Inflammatory macrophage (primary cell): ENCODE data around the gene LCN15.

ENCODE experiments used
- DNase-seq, 2 donors: peaks; one replicate each; pipeline ENCODE4 v3.0.0-alpha.2; 2020 to 2022

LCN15 gene

GRCh38 chr9:136754626-136755301 lies 9.6 kb downstream of the LCN15 start:
- no peak for DNase-seq

- DNase-seq: no peak
These were observed 10.2 kb downstream of the LCN15 start for GRCh38 chr9:136754059-136754572.

GRCh38 chr9:136753371-136754058 lies 10.8 kb downstream of the LCN15 start:
- no peak for DNase-seq

GRCh38 chr9:136751814-136752213 lies 12.5 kb downstream of the LCN15 start:
- DNase-seq: no peak

- DNase-seq: no peak
These were observed 13.1 kb downstream of the LCN15 start for GRCh38 chr9:136751244-136751643.

GRCh38 chr9:136750526-136750925 lies 13.8 kb downstream of the LCN15 start:
- DNase-seq: no peak

- no peak for DNase-seq
These were observed 15.4 kb downstream of the LCN15 start for GRCh38 chr9:136748666-136749611.

GRCh38 chr9:136748201-136748600 lies 16.1 kb downstream of the LCN15 start, which contains the start of gene LCN6:
LCN6 (minus strand) TSS chr9:136748525; CDS start chr9:136748483, 42 bp downstream.
- no peak for DNase-seq

- no peak for DNase-seq
These were observed 16.9 kb downstream of the LCN15 start for GRCh38 chr9:136747161-136748060.

- no peak for DNase-seq
These were observed 17.7 kb downstream of the LCN15 start for GRCh38 chr9:136746621-136747020.

- DNase-seq: no peak
These were observed 18.2 kb downstream of the LCN15 start for GRCh38 chr9:136746155-136746490.

- DNase-seq: no peak
These were observed 18.7 kb downstream of the LCN15 start for GRCh38 chr9:136745389-136746154.

GRCh38 chr9:136744773-136745172 lies 19.5 kb downstream of the LCN15 start:
- DNase-seq: no peak

- no peak for DNase-seq
These were observed 20.6 kb downstream of the LCN15 start for GRCh38 chr9:136743639-136744211.

GRCh38 chr9:136742591-136743391 lies 21.5 kb downstream of the LCN15 start, which contains the start of gene LCN10:
LCN10 (minus strand) TSS chr9:136742940; CDS start chr9:136742903, 37 bp downstream.
- no peak for DNase-seq

GRCh38 chr9:136741883-136742571 lies 22.3 kb downstream of the LCN15 start:
- peak in 1 of 2 donors; percentile 27 for DNase-seq

- DNase-seq: no peak
These were observed 23.1 kb downstream of the LCN15 start for GRCh38 chr9:136740971-136741882.

GRCh38 chr9:136740491-136740890 lies 23.8 kb downstream of the LCN15 start:
- DNase-seq: no peak
